Transverse colon (tissue), 4 donors: ENCODE measurements around the gene PAX8. TPM values are rescaled to one million over a fixed set of nuclear protein-coding genes. Genes with fewer than 3 reads are reported as not detected.

Experiments used
- DNase-seq: peaks from one replicate; pipeline ENCODE4 v3.0.0-alpha.2; 2019
- H3K27ac ChIP-seq, 4 donors: fragments of 200-600 bp; sonication (generic); 2 replicates each; pipeline ENCODE4 v1.5.1; 2016 to 2018; ENCODE audit warnings: inconsistent platforms in 4 of 4
- H3K27me3 ChIP-seq: fragments of 200-600 bp; sonication (generic); 2 replicates; pipeline ENCODE4 v1.5.1; 2017; ENCODE audit warnings: inconsistent platforms
- H3K36me3 ChIP-seq, 4 donors: fragments of 200-600 bp; sonication (generic); 2 replicates each; pipeline ENCODE4 v1.5.1; 2017 to 2019; ENCODE audit warnings: inconsistent platforms in 4 of 4
- H3K4me1 ChIP-seq, 4 donors: fragments of 200-600 bp; sonication (generic); 2 replicates each; pipeline ENCODE4 v1.5.1; 2017 to 2020; ENCODE audit warnings: inconsistent platforms in 4 of 4
- H3K4me3 ChIP-seq, 4 donors: fragments of 200-600 bp; sonication (generic); 1 replicate in 1 of 4; 2 replicates in 3 of 4; pipeline versions ENCODE4 v1.5.1 to v1.6.1; 2017 to 2019; ENCODE audit warnings: inconsistent platforms in 4 of 4
- H3K9me3 ChIP-seq, 2 donors: fragments of 200-600 bp; sonication (generic); 2 replicates each; pipeline ENCODE4 v1.5.1; 2017 to 2019; ENCODE audit warnings: inconsistent platforms in 2 of 2
- CTCF ChIP-seq, 5 experiments: fragments of 200-600 bp in 3 of 5; fragments of 450-650 bp in 2 of 5; sonication (generic) in 3 of 5; IDR thresholded peaks; 1 replicate in 2 of 5; 2 replicates in 3 of 5; pipeline ENCODE4 v1.5.1; 2016 to 2017; ENCODE audit warnings: antibody characterized with exemption in 5 of 5, inconsistent platforms in 3 of 5, mild to moderate bottlenecking in 2 of 5, moderate library complexity in 1 of 5
- EP300 ChIP-seq: sonication (generic); formaldehyde crosslinking; IDR thresholded peaks from one replicate; pipeline ENCODE4 v1.6.1; 2017; ENCODE audit warnings: antibody characterized with exemption, low read depth
- POLR2A ChIP-seq: fragments of 450-650 bp; IDR thresholded peaks from one replicate; pipeline ENCODE4 v1.6.1; 2016; ENCODE audit warnings: antibody characterized with exemption, mild to moderate bottlenecking, moderate library complexity
- POLR2AphosphoS5 ChIP-seq, 3 donors: sonication (generic); formaldehyde crosslinking; IDR thresholded peaks; one replicate each; pipeline ENCODE4 v1.6.1; 2016; ENCODE audit warnings: antibody characterized with exemption in 3 of 3
- WGBS, 2 donors: methylation state at CpG; one replicate each; pipeline ENCODE4 v1.1.5; 2018; ENCODE audit warnings: low coverage in 1 of 2; 5-methylcytosine and 5-hydroxymethylcytosine counted together
- in situ Hi-C, 4 donors: fragments of 200-750 bp; cut with MboI; loops; one replicate each; pipeline versions ENCODE4 v1.15.0 to v1.15.1; 2017; ENCODE audit warnings: low sequenced_read_pairs in 3 of 4, low pct_ligation_motif_present in 1 of 4, low pct_unique_long_range_greater_than_20kb in 1 of 4
- intact Hi-C: fragments of 100-400 bp; cut with DNase I; formaldehyde crosslinking; loops from one replicate; pipeline ENCODE4 v1.15.1; 2023; ENCODE audit warnings: low total_unique reads
- total RNA-seq, 4 donors: library from RNA; depleted of rRNA; stranded (reverse); fragments of >200 nt; gene quantifications; one replicate each; pipeline ENCODE4 v1.1.0, GENCODE V29; 2016

PAX8 gene
- total RNA-seq, 4 donors from 2014 or later: 1.6 to 13.7 (median 8.3) TPM

GRCh38 chr2:113201496-113202304 is 77.0 kb downstream of the PAX8 start:
- Histone ChIP-seq H3K9me3 (no peaks in the 10 kb centered on the region), H3K27ac (no peak overlapping the region), H3K27me3 (no peaks in the 10 kb centered on the region), H3K4me3 (no peak overlapping the region), H3K36me3 (no peaks in the 10 kb centered on the region), H3K4me1 (peaks cover 0 to 18% (median 9%) of the 10 kb centered on the region in 4 donors)
- DNase-seq: no peak
- TF ChIP-seq EP300: no peak
- no peak for TF ChIP-seq POLR2AphosphoS5 (IDR thresholded peaks at IDR 0.05)
- no peak for TF ChIP-seq POLR2A
- TF ChIP-seq CTCF (IDR thresholded peaks at IDR 0.05): no peak
- in situ Hi-C loops: no loop called here
- intact Hi-C loops: no loop called here
- WGBS, 2 donors: 76 to 100% methylated on average over 1 to 8 of the region's 8 CpGs

GRCh38 chr2:113200736-113201490 is 77.8 kb downstream of the PAX8 start:
- H3K4me1 ChIP-seq: peaks cover 0 to 18% (median 9%) of the 10 kb centered on the region in 4 donors
- no peaks in the 10 kb centered on the region for H3K27me3 ChIP-seq
- H3K36me3 ChIP-seq: no peaks in the 10 kb centered on the region
- no peaks in the 10 kb centered on the region for H3K9me3 ChIP-seq
- no peak overlapping the region for H3K27ac ChIP-seq
- H3K4me3 ChIP-seq: no peak overlapping the region
- no peak for DNase-seq
- 95% methylated on average over 16 of the region's 17 CpGs; no CpG with 5 or more reads in 1 of the 2 donors for WGBS, 2 donors
- TF ChIP-seq POLR2A: no peak
- TF ChIP-seq CTCF (IDR thresholded peaks at IDR 0.05): no peak
- no peak for TF ChIP-seq EP300
- TF ChIP-seq POLR2AphosphoS5 (IDR thresholded peaks at IDR 0.05): no peak
- in situ Hi-C loops (no loop called here), intact Hi-C loops (no loop called here)

DNA sequence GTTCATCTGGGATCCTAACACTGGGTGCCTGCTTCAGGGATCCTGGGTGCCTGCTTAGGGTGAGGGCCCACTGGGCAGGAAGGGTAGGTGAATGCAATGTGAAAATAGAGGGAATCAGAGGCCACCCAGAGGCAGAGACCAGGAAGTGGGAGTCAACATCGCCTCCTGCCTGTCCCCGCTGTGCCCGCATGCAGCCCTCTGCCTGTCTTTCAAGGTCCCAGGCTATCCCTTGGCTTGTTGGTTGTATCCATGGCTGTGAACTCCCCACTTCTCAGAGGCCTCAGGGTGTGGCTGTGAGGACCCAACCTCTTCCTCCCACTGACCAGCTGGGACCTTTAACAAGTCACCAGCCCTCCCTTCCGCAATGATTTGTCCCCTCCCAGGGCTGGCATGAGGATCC is 78.5 kb downstream of the PAX8 start:
- Histone ChIP-seq H3K36me3 (no peaks in the 10 kb centered on the region), H3K27ac (no peak overlapping the region), H3K4me1 (peaks cover 0 to 18% (median 9%) of the 10 kb centered on the region in 4 donors), H3K27me3 (no peaks in the 10 kb centered on the region), H3K4me3 (no peak overlapping the region), H3K9me3 (no peaks in the 10 kb centered on the region)
- TF ChIP-seq EP300: no peak
- no peak for TF ChIP-seq POLR2AphosphoS5 (IDR thresholded peaks at IDR 0.05)
- TF ChIP-seq CTCF (IDR thresholded peaks at IDR 0.05): no peak
- no peak for TF ChIP-seq POLR2A
- intact Hi-C loops: no loop called here
- DNase-seq: no peak
- WGBS, 2 donors: 91% methylated on average over 4 of the region's 4 CpGs; no CpG with 5 or more reads in 1 of the 2 donors
- in situ Hi-C loops: no loop called here
